ENCODE measurements around the gene SLC22A23. TPM values are rescaled to one million over a fixed set of nuclear protein-coding genes. Genes with fewer than 3 reads are reported as not detected.
A peak's percentile ranks its signal among the peaks of the same experiment; 100 is the strongest.

Gene SLC22A23
- total RNA-seq, 1 experiment from 2014 or later = 5.7 TPM

DNA sequence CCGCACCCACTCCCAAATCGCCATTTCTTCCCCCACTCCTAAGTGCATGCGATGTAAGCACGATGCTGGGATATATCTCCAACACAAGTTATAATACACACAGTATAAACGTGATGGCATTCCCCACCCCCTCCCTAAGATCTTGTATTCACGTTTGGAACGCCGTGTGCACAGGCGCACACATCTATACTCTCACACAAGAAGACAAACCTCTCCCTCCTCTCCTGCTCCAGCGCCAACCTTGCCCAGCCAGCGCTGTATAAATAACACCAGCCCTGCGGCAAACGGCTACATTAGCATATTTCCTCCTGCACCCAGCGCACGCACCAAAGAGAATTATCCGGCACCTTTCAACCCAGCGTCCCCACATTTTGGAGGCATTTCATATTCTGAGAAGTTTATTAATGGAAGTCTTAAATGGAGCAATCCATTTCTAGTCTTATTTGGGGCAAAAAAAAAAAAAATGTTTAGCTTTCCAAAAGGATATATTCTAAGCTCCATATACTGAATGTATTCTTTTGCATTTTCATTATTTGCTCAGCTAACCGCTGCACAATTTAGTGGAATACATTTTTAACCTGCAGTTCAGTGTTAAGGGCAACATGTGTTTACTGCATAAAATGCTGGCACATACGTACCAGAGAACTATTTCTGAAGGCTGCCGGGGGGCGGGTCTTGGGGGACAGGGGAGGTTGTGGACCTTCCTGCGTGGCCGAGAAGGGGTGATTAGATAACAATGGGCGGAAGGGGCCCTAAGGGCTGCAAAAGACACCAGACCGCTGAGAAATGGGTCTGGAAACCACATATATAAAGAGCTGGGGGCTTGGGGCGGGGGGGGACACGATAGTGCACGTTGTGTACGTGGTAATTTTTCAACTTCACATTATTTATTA lies 1.1 kb upstream of the SLC22A23 start:
- peak; percentile 42 for ATAC-seq
- ChIA-PET CTCF (interaction anchor here (0.6 kb wide), 1 partner anchor 89 kb away, joined by 4 read pairs; no protein-coding TSS in a partner anchor), POLR2A (ENCODE audit: unreplicated experiment) (interaction anchor here (0.5 kb wide), 1 partner anchor 41 kb away, joined by 5 read pairs; no protein-coding TSS in a partner anchor)
- BruUV-seq (replicated peaks) = no TSS peak
- H3K36me3 ChIP-seq (ENCODE audit: low read depth, low read length) = no peaks in the 10 kb centered on the region
- H3K4me3 ChIP-seq (ENCODE audit: low read length) = peak overlapping the region; percentile 81
- no peaks in the 10 kb centered on the region for H3K27me3 ChIP-seq (ENCODE audit: low read length)
- intact Hi-C loops (cut with micrococcal nuclease) = loop anchor here (2.0 to 5.0 kb wide), 7 partner anchors 43 to 275 kb away; no protein-coding TSS in a partner anchor
- no peak overlapping the region for H3K27ac ChIP-seq (ENCODE audit: low read length)
- H3K9ac ChIP-seq (ENCODE audit: low read length) = peak overlapping the region; percentile 57
- H3K9me2 ChIP-seq (replicated peaks; ENCODE audit: low read length) = no peaks in the 10 kb centered on the region
- H3F3A ChIP-seq (ENCODE audit: low read length, unreplicated experiment) = no peaks in the 10 kb centered on the region
- peak; percentile 69 for DNase-seq
- H4K20me1 ChIP-seq (ENCODE audit: low read length) = 0 out of 2 replicates have a peak, but pooled peaks cover 5% of the 10 kb centered on the region
- peak overlapping the region; percentile 95 for H2AFZ ChIP-seq (ENCODE audit: low read length)
- peaks cover 17% of the 10 kb centered on the region for H3K79me2 ChIP-seq (ENCODE audit: low read length)
- H3K9me3 ChIP-seq (ENCODE audit: low read length) = no peaks in the 10 kb centered on the region
- peak overlapping the region; percentile 99 for H3K4me2 ChIP-seq (ENCODE audit: low read length)
- TF ChIP-seq EZH2 (IDR thresholded peaks at IDR 0.05; ENCODE audit: low read length, unreplicated experiment) = no peak
- TF ChIP-seq, protein P1, sequence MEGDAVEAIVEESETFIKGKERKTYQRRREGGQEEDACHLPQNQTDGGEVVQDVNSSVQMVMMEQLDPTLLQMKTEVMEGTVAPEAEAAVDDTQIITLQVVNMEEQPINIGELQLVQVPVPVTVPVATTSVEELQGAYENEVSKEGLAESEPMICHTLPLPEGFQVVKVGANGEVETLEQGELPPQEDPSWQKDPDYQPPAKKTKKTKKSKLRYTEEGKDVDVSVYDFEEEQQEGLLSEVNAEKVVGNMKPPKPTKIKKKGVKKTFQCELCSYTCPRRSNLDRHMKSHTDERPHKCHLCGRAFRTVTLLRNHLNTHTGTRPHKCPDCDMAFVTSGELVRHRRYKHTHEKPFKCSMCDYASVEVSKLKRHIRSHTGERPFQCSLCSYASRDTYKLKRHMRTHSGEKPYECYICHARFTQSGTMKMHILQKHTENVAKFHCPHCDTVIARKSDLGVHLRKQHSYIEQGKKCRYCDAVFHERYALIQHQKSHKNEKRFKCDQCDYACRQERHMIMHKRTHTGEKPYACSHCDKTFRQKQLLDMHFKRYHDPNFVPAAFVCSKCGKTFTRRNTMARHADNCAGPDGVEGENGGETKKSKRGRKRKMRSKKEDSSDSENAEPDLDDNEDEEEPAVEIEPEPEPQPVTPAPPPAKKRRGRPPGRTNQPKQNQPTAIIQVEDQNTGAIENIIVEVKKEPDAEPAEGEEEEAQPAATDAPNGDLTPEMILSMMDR (conservative IDR thresholded peaks at IDR 0.05; ENCODE audit: low read depth, low read length) = no peak
- TF ChIP-seq EZH2phosphoT487 (IDR thresholded peaks at IDR 0.05; ENCODE audit: borderline replicate concordance, low read length) = no peak
- peaks cover 18% of the 10 kb centered on the region for H3K4me1 ChIP-seq (ENCODE audit: insufficient read depth, low read length)

DNA sequence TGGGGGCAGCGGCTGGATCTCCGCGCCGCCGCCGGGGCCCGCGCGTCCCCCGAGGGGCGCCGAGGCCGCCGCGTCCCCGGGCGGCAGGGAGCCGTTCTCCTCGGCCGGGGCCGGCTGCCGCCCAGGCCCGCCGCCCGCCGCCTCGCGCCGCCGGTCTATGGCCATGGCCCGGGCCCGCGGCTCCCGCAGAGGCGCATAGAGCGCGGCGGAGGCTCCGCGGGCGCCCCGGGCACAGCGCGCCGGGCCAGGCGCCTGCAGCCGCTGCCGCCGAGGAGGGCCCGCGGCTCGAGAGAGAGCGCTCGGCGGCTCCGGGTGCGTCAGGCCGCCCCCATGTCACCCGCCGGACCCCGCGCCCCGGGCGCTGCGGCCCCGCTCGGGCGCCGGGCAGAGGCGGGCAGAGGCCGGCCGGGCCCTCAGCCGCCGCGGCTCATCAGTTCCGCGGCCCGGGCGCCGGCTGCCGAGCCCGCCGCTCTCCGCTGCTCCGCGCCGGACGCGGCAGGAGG lies 404 bp downstream of the SLC22A23 start:
- peaks cover 18% of the 10 kb centered on the region for H3K4me1 ChIP-seq (ENCODE audit: insufficient read depth, low read length)
- no peaks in the 10 kb centered on the region for H3F3A ChIP-seq (ENCODE audit: low read length, unreplicated experiment)
- ChIA-PET CTCF (interaction anchor here (0.5 to 0.9 kb wide), 7 partner anchors 22 to 457 kb away, joined by 3 to 7 read pairs (median 4); no protein-coding TSS in a partner anchor), POLR2A (ENCODE audit: unreplicated experiment) (interaction anchor here (0.6 kb wide), 1 partner anchor 38 kb away, joined by 6 read pairs; no protein-coding TSS in a partner anchor)
- H3K27ac ChIP-seq (ENCODE audit: low read length) = no peak overlapping the region
- intact Hi-C loops (cut with micrococcal nuclease) = loop anchor here (2.0 to 5.0 kb wide), 7 partner anchors 44 to 276 kb away; no protein-coding TSS in a partner anchor
- no peak overlapping the region for H2AFZ ChIP-seq (ENCODE audit: low read length)
- ATAC-seq (peak; percentile 23), DNase-seq (no peak)
- TF ChIP-seq, protein P1 (conservative IDR thresholded peaks at IDR 0.05; ENCODE audit: low read depth, low read length) = no peak
- peak overlapping the region; percentile 73 for H3K9ac ChIP-seq (ENCODE audit: low read length)
- no peaks in the 10 kb centered on the region for H3K27me3 ChIP-seq (ENCODE audit: low read length)
- H3K9me3 ChIP-seq (ENCODE audit: low read length) = no peaks in the 10 kb centered on the region
- peaks cover 17% of the 10 kb centered on the region for H3K79me2 ChIP-seq (ENCODE audit: low read length)
- no TSS peak for BruUV-seq (replicated peaks)
- H3K4me2 ChIP-seq (ENCODE audit: low read length) = peak overlapping the region; percentile 97
- H4K20me1 ChIP-seq (ENCODE audit: low read length) = 0 out of 2 replicates have a peak, but pooled peaks cover 5% of the 10 kb centered on the region
- peak overlapping the region; percentile 89 for H3K4me3 ChIP-seq (ENCODE audit: low read length)
- no peaks in the 10 kb centered on the region for H3K36me3 ChIP-seq (ENCODE audit: low read depth, low read length)
- H3K9me2 ChIP-seq (replicated peaks; ENCODE audit: low read length) = no peaks in the 10 kb centered on the region

All from PC-3 (cell line).